ENCODE data around the gene S100A11.

Gene S100A11

GRCh38 chr1:152001631-152002584 is 34.9 kb downstream of the S100A11 start:
- DNase-seq = peak; percentile 69

GRCh38 chr1:152000964-152001630 is 35.7 kb downstream of the S100A11 start:
- no peak for DNase-seq

GRCh38 chr1:151998611-151999362 is 38.0 kb downstream of the S100A11 start:
- DNase-seq = no peak

GRCh38 chr1:151997284-151997570 is 39.6 kb downstream of the S100A11 start:
- no peak for DNase-seq

GRCh38 chr1:151995774-151996173 is 41.0 kb downstream of the S100A11 start:
- DNase-seq = no peak

- DNase-seq = no peak
Measured at GRCh38 chr1:151994956-151995355, 41.8 kb downstream of the S100A11 start.

- DNase-seq = peak; percentile 72
Measured at GRCh38 chr1:151993734-151994496, 42.9 kb downstream of the S100A11 start, which contains the start of gene S100A10. Gene S100A10, minus strand, starts transcription at chr1:151993859. Its CDS starts 7,629 bp downstream, at chr1:151986230.

- peak; percentile 42 for DNase-seq
Measured at GRCh38 chr1:151993084-151993733, 43.6 kb downstream of the S100A11 start.

- no peak for DNase-seq
Measured at GRCh38 chr1:151992303-151993083, 44.3 kb downstream of the S100A11 start.

- DNase-seq = no peak
Measured at GRCh38 chr1:151991663-151992302, 45.0 kb downstream of the S100A11 start.

- DNase-seq = no peak
Measured at GRCh38 chr1:151990856-151991198, 46.0 kb downstream of the S100A11 start.

- no peak for DNase-seq
Measured at GRCh38 chr1:151990058-151990855, 46.5 kb downstream of the S100A11 start.

GRCh38 chr1:151989211-151989862 is 47.5 kb downstream of the S100A11 start:
- peak; percentile 37 for DNase-seq

GRCh38 chr1:151988405-151988923 is 48.3 kb downstream of the S100A11 start:
- no peak for DNase-seq

GRCh38 chr1:151986501-151987190 is 50.2 kb downstream of the S100A11 start:
- no peak for DNase-seq

GRCh38 chr1:151985768-151986167 is 51.0 kb downstream of the S100A11 start:
- no peak for DNase-seq

GRCh38 chr1:151985270-151985669 is 51.5 kb downstream of the S100A11 start:
- no peak for DNase-seq

- DNase-seq = no peak
Measured at GRCh38 chr1:151984313-151984956, 52.4 kb downstream of the S100A11 start.

Data from activated CD4-positive, CD25-positive, alpha-beta regulatory T cell treated with anti-CD3 and anti-CD28 coated beads, Interleukin-2, amount 50 U/mL, for 72 hours (primary cell).